ENCODE results near the gene GNAQ.

Gene GNAQ

DNA sequence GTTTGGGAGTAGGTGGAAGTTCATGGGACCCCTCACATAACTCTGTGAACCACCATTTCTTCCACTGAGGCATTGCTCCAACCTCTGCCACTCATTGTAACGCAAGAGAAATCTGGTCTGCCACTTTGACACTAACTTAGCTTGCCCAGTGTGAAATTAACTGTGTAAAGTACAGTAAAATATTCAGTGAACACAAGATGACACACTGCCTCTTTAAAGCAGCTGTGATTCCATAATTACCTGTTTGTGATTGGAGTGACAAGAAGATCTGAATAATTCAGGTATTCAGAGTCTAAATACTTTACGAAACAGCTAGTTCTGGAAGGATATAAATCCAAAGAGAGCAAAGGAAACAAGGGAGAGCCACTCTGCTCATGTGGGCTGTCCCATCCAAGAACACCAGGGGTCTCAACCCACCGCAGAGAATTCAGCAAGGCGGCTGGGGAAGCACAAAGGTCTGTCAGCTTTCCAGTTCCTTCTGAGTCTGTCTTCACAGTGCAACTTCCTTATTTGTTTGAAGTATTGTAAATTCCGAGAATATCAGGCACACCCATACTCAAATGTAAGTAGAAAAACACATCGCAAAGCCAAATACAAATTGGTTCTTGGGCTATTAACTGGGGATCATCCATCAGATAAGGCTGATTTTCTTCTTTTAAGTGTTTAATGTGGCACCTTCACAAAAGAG, 86.9 kb downstream of the GNAQ start:
- no peak overlapping the region for H3K4me2 ChIP-seq (ENCODE audit: low read length)

DNA sequence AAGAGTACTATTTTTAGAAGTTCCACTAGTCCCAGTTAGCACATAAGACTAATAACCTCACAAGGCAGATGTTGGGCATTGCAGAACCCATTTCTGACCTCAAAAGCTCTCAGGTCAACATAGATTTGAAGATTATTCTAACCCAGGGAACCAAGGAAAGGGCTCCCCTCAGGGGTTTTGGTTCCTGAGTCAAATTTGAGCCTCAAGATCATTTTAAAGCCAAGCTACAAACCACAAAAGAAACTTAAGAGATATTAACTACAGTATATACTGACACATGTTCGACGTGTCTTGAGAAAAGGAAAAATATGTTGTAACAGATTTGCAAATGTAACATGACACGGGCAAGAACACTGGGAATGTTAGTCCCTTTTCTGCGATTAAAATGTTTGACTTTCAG, 88.6 kb downstream of the GNAQ start:
- Histone ChIP-seq H3K36me3 (ENCODE audit: control insufficient read depth, low read length) (no peaks in the 10 kb centered on the region), H3F3A (ENCODE audit: control insufficient read depth, insufficient read depth) (no peaks in the 10 kb centered on the region), H3K27me3 (ENCODE audit: control insufficient read depth, low read length) (0 out of 2 replicates have a peak, but pooled peaks cover 2% of the 10 kb centered on the region), H3K4me1 (ENCODE audit: control insufficient read depth, low read length) (no peaks in the 10 kb centered on the region), H3K27ac (ENCODE audit: low read depth, low read length) (no peak overlapping the region), H3K79me2 (ENCODE audit: control insufficient read depth, low read length) (no peaks in the 10 kb centered on the region), H3K4me3 (ENCODE audit: low read length) (no peak overlapping the region), H3K4me2 (ENCODE audit: low read length) (no peak overlapping the region), H4K20me1 (ENCODE audit: control insufficient read depth, insufficient read depth, low read depth, low read length) (no peaks in the 10 kb centered on the region), H3K9me3 (ENCODE audit: control insufficient read depth, insufficient read depth, low read length) (no peaks in the 10 kb centered on the region), H3K9me2 (replicated peaks; ENCODE audit: control insufficient read depth, low read length) (no peaks in the 10 kb centered on the region)
- TF ChIP-seq EZH2phosphoT487 (IDR thresholded peaks at IDR 0.05; ENCODE audit: borderline replicate concordance, low read length): no peak
- TF ChIP-seq, protein P1, sequence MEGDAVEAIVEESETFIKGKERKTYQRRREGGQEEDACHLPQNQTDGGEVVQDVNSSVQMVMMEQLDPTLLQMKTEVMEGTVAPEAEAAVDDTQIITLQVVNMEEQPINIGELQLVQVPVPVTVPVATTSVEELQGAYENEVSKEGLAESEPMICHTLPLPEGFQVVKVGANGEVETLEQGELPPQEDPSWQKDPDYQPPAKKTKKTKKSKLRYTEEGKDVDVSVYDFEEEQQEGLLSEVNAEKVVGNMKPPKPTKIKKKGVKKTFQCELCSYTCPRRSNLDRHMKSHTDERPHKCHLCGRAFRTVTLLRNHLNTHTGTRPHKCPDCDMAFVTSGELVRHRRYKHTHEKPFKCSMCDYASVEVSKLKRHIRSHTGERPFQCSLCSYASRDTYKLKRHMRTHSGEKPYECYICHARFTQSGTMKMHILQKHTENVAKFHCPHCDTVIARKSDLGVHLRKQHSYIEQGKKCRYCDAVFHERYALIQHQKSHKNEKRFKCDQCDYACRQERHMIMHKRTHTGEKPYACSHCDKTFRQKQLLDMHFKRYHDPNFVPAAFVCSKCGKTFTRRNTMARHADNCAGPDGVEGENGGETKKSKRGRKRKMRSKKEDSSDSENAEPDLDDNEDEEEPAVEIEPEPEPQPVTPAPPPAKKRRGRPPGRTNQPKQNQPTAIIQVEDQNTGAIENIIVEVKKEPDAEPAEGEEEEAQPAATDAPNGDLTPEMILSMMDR (IDR thresholded peaks at IDR 0.05; ENCODE audit: low read depth, low read length, poor library complexity, severe bottlenecking): no peak

More for the DNA sequence above, 86.9 kb downstream of the GNAQ start:
- Histone ChIP-seq H3K4me1 (ENCODE audit: control insufficient read depth, low read length) (no peaks in the 10 kb centered on the region), H3K27ac (ENCODE audit: low read depth, low read length) (no peak overlapping the region), H4K20me1 (ENCODE audit: control insufficient read depth, insufficient read depth, low read depth, low read length) (no peaks in the 10 kb centered on the region), H3K9me3 (ENCODE audit: control insufficient read depth, insufficient read depth, low read length) (no peaks in the 10 kb centered on the region), H3F3A (ENCODE audit: control insufficient read depth, insufficient read depth) (no peaks in the 10 kb centered on the region), H3K27me3 (ENCODE audit: control insufficient read depth, low read length) (0 out of 2 replicates have a peak, but pooled peaks cover 2% of the 10 kb centered on the region), H3K9me2 (replicated peaks; ENCODE audit: control insufficient read depth, low read length) (no peaks in the 10 kb centered on the region), H3K79me2 (ENCODE audit: control insufficient read depth, low read length) (no peaks in the 10 kb centered on the region), H3K36me3 (ENCODE audit: control insufficient read depth, low read length) (no peaks in the 10 kb centered on the region), H3K4me3 (ENCODE audit: low read length) (no peak overlapping the region)
- TF ChIP-seq EZH2phosphoT487 (IDR thresholded peaks at IDR 0.05; ENCODE audit: borderline replicate concordance, low read length): no peak
- TF ChIP-seq, protein P1 (IDR thresholded peaks at IDR 0.05; ENCODE audit: low read depth, low read length, poor library complexity, severe bottlenecking): no peak

DNA sequence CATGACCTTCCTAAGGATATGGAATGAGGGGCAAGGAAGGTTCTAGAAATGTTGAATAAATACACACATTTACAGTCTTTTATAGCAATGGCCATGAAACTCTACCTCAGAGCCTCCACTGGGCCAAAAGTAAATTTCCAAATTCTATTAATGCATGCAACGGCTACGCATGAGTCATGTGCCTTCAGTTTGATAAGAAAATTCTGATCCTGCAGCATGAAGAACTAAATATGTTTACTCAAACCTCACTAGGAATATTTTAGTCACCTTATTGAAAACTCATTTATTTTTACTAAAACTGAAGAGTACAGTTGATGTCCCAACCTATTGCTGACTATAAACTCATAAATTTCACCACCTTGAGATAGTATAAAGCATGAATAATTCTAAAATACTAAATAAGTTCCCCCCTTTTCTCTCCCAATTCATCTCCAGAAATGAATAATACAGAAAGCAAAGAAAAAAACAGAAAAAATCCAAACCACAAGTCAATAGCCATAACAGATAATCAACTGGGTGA, 92.4 kb downstream of the GNAQ start:
- Histone ChIP-seq H3K4me2 (ENCODE audit: low read length) (no peak overlapping the region), H3K79me2 (ENCODE audit: control insufficient read depth, low read length) (no peaks in the 10 kb centered on the region), H3K27me3 (ENCODE audit: control insufficient read depth, low read length) (no peaks in the 10 kb centered on the region), H3K36me3 (ENCODE audit: control insufficient read depth, low read length) (no peaks in the 10 kb centered on the region), H3F3A (ENCODE audit: control insufficient read depth, insufficient read depth) (no peaks in the 10 kb centered on the region), H3K27ac (ENCODE audit: low read depth, low read length) (no peak overlapping the region), H3K9me2 (replicated peaks; ENCODE audit: control insufficient read depth, low read length) (no peaks in the 10 kb centered on the region), H3K4me1 (ENCODE audit: control insufficient read depth, low read length) (peaks cover 12% of the 10 kb centered on the region), H3K4me3 (ENCODE audit: low read length) (no peak overlapping the region), H3K9me3 (ENCODE audit: control insufficient read depth, insufficient read depth, low read length) (no peaks in the 10 kb centered on the region), H4K20me1 (ENCODE audit: control insufficient read depth, insufficient read depth, low read depth, low read length) (no peaks in the 10 kb centered on the region)
- TF ChIP-seq, protein P1 (IDR thresholded peaks at IDR 0.05; ENCODE audit: low read depth, low read length, poor library complexity, severe bottlenecking): no peak
- TF ChIP-seq EZH2phosphoT487 (IDR thresholded peaks at IDR 0.05; ENCODE audit: borderline replicate concordance, low read length): no peak

All from DOHH2 (cell line).